OCI-LY7 (cell line): ENCODE data around the gene CCNI. TPM values are rescaled to one million over a fixed set of nuclear protein-coding genes. Genes with fewer than 3 reads are reported as not detected.

Experiments
- BruUV-seq: library from RNA; stranded (reverse); fragments of 400-500 nt; replicated peaks from 2 replicates; lab custom pipeline; 2021; lab: Mats Ljungman, UMichigan
- CTCF ChIA-PET: fragments of 300-600 bp; sonication (Branson Sonifier 250); formaldehyde crosslinking; loops from one replicate; lab custom pipeline; 2022; ENCODE audit warnings: antibody characterized with exemption; ENCODE audit not compliant: unreplicated experiment; lab: Charles Lee
- POLR2A ChIA-PET: fragments of 300-600 bp; sonication (Branson Sonifier 250); formaldehyde crosslinking; loops from one replicate; lab custom pipeline; 2022; ENCODE audit warnings: antibody characterized with exemption; lab: Charles Lee
- DNase-seq: peaks from one replicate; pipeline ENCODE4 v3.0.0-alpha.2; 2015; ENCODE audit warnings: low spot score
- H2AFZ ChIP-seq: fragments of 200-600 bp; sonication (generic), shearing (Covaris generic); 2 replicates; pipeline ENCODE4 v1.6.1; 2014; ENCODE audit warnings: mild to moderate bottlenecking, antibody characterized with exemption, low read length, moderate library complexity
- H3K27ac ChIP-seq: fragments of 200-600 bp; sonication (generic); 2 replicates; pipeline ENCODE4 v1.5.1; 2014; ENCODE audit warnings: mixed run types, low read depth, mild to moderate bottlenecking, moderate library complexity, low read length, inconsistent platforms; ENCODE audit not compliant: poor library complexity, severe bottlenecking
- H3K36me3 ChIP-seq: fragments of 200-600 bp; sonication (generic); 2 replicates; pipeline ENCODE4 v1.6.1; 2014; ENCODE audit warnings: mild to moderate bottlenecking, antibody characterized with exemption, low read length, moderate library complexity, mixed read lengths; ENCODE audit not compliant: insufficient read depth
- H3K4me1 ChIP-seq: fragments of 200-600 bp; sonication (generic); 2 replicates; pipeline ENCODE4 v1.5.1; 2014; ENCODE audit warnings: mild to moderate bottlenecking, low read length; ENCODE audit not compliant: insufficient read depth, poor library complexity, severe bottlenecking
- H3K4me2 ChIP-seq: fragments of 200-600 bp; sonication (generic); 2 replicates; pipeline ENCODE4 v1.6.1; 2014; ENCODE audit warnings: mild to moderate bottlenecking, low read length
- H3K4me3 ChIP-seq: fragments of 200-600 bp; sonication (generic); 2 replicates; pipeline ENCODE4 v1.5.1; 2014; ENCODE audit warnings: mild to moderate bottlenecking, low read depth, low read length; ENCODE audit not compliant: poor library complexity, severe bottlenecking
- H3K79me2 ChIP-seq: fragments of 200-600 bp; sonication (generic); 2 replicates; pipeline ENCODE4 v1.6.1; 2016; ENCODE audit warnings: low read depth, mild to moderate bottlenecking, low read length, moderate library complexity, mixed read lengths; ENCODE audit not compliant: insufficient read depth
- H3K9me2 ChIP-seq: fragments of 200-600 bp; sonication (generic); 2 replicates; pipeline ENCODE4 v1.6.1; 2016; ENCODE audit warnings: mild to moderate bottlenecking, low read length, mixed read lengths; ENCODE audit not compliant: insufficient read depth
- H3K9me3 ChIP-seq: fragments of 200-600 bp; sonication (generic); 2 replicates; pipeline ENCODE4 v1.6.1; 2014; ENCODE audit warnings: mild to moderate bottlenecking, mixed run types, low read length, mixed read lengths
- H4K20me1 ChIP-seq: fragments of 200-600 bp; sonication (generic); 2 replicates; pipeline ENCODE4 v1.6.1; 2014; ENCODE audit warnings: mild to moderate bottlenecking, antibody characterized with exemption, low read length, moderate library complexity, mixed read lengths; ENCODE audit not compliant: insufficient read depth
- EZH2phosphoT487 ChIP-seq: fragments of 200-600 bp; sonication (generic); IDR thresholded peaks from 2 replicates; pipeline ENCODE4 v1.6.1; 2018; ENCODE audit warnings: low read depth, borderline replicate concordance, mild to moderate bottlenecking, mixed run types, antibody characterized with exemption, low read length, moderate library complexity, mixed read lengths
- intact Hi-C: fragments of 100-400 bp; cut with micrococcal nuclease; formaldehyde crosslinking; loops from one replicate; pipeline ENCODE4 v1.10.0; 2022; ENCODE audit not compliant: unreplicated experiment
- total RNA-seq, 2 experiments: library from RNA; depleted of rRNA in 1 of 2; stranded (reverse); fragments of >200 nt in 1 of 2; shearing (Covaris generic) in 1 of 2; gene quantifications; 2 replicates each; pipeline ENCODE4 v1.2.3, GENCODE V29; 2014 to 2022
- TF ChIP-seq, protein P1 (sequence below): fragments of 200-600 bp; sonication (generic); conservative IDR thresholded peaks from 2 replicates; pipeline ENCODE4 v1.5.1; 2014; ENCODE audit warnings: mild to moderate bottlenecking, antibody characterized with exemption, low read length, moderate library complexity, mixed read lengths

Gene CCNI
- total RNA-seq, 2 experiments from 2014 or later, result 105 to 293 TPM

DNA sequence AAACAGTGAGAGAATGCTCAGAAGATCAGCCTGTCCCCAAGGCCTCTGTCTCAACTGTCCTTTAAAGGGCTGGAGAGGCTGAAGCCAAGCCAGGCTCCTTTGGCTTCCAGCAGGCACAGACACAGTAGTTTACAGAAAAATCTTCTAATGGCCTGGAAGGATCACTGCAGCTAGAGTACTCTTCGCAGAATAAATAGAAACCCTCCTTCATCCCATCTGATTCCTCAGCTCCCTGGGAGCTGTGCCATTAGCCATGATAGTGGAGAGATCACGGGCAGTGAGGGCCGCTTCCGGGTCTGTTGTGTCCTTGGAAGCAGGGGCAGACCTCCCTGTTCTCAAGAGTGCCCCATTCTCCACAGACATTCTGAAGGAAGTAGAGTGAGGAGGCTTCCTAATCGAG is 63.1 kb downstream of the CCNI start:
- DNase-seq, result no peak
- Histone ChIP-seq H4K20me1 (no peaks in the 10 kb centered on the region), H3K9me3 (no peaks in the 10 kb centered on the region), H3K36me3 (peaks cover 4% of the 10 kb centered on the region; the same call in 1 of the 2 replicates), H3K27ac (no peak overlapping the region), H3K4me2 (no peak overlapping the region), H3K79me2 (no peaks in the 10 kb centered on the region), H2AFZ (no peak overlapping the region), H3K4me1 (peaks cover 4% of the 10 kb centered on the region), H3K9me2 (no peaks in the 10 kb centered on the region), H3K4me3 (no peak overlapping the region)
- TF ChIP-seq, protein P1, sequence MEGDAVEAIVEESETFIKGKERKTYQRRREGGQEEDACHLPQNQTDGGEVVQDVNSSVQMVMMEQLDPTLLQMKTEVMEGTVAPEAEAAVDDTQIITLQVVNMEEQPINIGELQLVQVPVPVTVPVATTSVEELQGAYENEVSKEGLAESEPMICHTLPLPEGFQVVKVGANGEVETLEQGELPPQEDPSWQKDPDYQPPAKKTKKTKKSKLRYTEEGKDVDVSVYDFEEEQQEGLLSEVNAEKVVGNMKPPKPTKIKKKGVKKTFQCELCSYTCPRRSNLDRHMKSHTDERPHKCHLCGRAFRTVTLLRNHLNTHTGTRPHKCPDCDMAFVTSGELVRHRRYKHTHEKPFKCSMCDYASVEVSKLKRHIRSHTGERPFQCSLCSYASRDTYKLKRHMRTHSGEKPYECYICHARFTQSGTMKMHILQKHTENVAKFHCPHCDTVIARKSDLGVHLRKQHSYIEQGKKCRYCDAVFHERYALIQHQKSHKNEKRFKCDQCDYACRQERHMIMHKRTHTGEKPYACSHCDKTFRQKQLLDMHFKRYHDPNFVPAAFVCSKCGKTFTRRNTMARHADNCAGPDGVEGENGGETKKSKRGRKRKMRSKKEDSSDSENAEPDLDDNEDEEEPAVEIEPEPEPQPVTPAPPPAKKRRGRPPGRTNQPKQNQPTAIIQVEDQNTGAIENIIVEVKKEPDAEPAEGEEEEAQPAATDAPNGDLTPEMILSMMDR, result no peak
- no peak for TF ChIP-seq EZH2phosphoT487
- ChIA-PET POLR2A (interaction anchor here (0.7 kb wide), 1 partner anchor 104 kb away, joined by 3 read pairs; no protein-coding TSS in a partner anchor), CTCF (no interaction called here)
- intact Hi-C loops, result no loop called here
- BruUV-seq, result no TSS peak

DNA sequence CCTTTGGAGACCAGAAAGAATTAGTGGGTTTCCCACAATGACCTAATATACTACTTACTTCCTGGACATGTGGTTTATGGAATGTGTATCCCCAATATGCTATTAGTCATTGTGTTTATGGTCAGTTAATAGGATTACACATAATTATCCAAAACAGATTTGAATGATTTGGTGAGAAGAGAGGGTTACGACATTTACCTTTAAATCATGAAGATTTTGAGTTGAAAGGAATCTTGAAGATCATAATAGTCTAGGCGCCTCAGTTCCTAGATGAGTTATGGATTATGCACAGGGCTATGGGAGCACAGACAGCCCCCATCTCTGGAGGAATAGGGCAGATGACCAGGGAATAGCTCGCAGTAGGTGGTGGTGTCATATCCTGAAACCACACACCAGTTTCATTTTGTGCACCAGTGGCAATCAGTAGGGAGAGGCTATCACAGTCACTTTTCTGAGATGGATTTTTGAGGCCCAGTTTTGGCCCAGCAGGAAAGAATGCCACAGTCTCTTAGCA is 64.9 kb downstream of the CCNI start:
- no peaks in the 10 kb centered on the region for H3K9me2 ChIP-seq
- H3K27ac ChIP-seq, result no peak overlapping the region
- H3K79me2 ChIP-seq, result no peaks in the 10 kb centered on the region
- H2AFZ ChIP-seq, result no peak overlapping the region
- TF ChIP-seq, protein P1, result no peak
- no peak for TF ChIP-seq EZH2phosphoT487
- no peak for DNase-seq
- intact Hi-C loops, result no loop called here
- ChIA-PET CTCF (no interaction called here), POLR2A (interaction anchor here (0.6 kb wide), 1 partner anchor 9 kb away, joined by 3 read pairs; no protein-coding TSS in a partner anchor)
- H4K20me1 ChIP-seq, result no peaks in the 10 kb centered on the region
- H3K9me3 ChIP-seq, result no peaks in the 10 kb centered on the region
- peaks cover 4% of the 10 kb centered on the region; the same call in 1 of the 2 replicates for H3K36me3 ChIP-seq
- peaks cover 6% of the 10 kb centered on the region for H3K4me1 ChIP-seq
- H3K4me3 ChIP-seq, result no peak overlapping the region
- no peak overlapping the region for H3K4me2 ChIP-seq
- BruUV-seq, result no TSS peak

GRCh38 chr4:77009511-77010115 is 66.2 kb downstream of the CCNI start:
- ChIA-PET CTCF (no interaction called here), POLR2A (interaction anchor here (0.6 to 0.7 kb wide), 3 partner anchors 24 to 307 kb away, joined by 3 to 4 read pairs (median 3); no protein-coding TSS in a partner anchor)
- intact Hi-C loops, result no loop called here
- BruUV-seq, result no TSS peak
- no peak overlapping the region for H3K4me3 ChIP-seq
- no peak overlapping the region for H3K27ac ChIP-seq
- no peaks in the 10 kb centered on the region for H3K36me3 ChIP-seq
- no peaks in the 10 kb centered on the region for H4K20me1 ChIP-seq
- no peaks in the 10 kb centered on the region for H3K9me2 ChIP-seq
- H3K4me1 ChIP-seq, result peaks cover 6% of the 10 kb centered on the region
- no peak overlapping the region for H3K4me2 ChIP-seq
- no peaks in the 10 kb centered on the region for H3K9me3 ChIP-seq
- no peak overlapping the region for H2AFZ ChIP-seq
- H3K79me2 ChIP-seq, result no peaks in the 10 kb centered on the region
- TF ChIP-seq EZH2phosphoT487, result no peak
- TF ChIP-seq, protein P1, result no peak
- DNase-seq, result no peak
